H1 (cell line): ENCODE data around the gene ULK2.

ENCODE experiments used
- ATF2 ChIP-seq: IDR thresholded peaks from 2 replicates; pipeline ENCODE4 v1.6.1; 2012; ENCODE audit warnings: low read length, inconsistent platforms
- CTCF ChIP-seq, 3 experiments: IDR thresholded peaks; 1 replicate in 2 of 3; 2 replicates in 1 of 3; pipeline versions ENCODE4 v1.5.1 to v1.6.1; 2011; ENCODE audit warnings: low read length in 3 of 3, mild to moderate bottlenecking in 3 of 3, inconsistent platforms in 2 of 3, low read depth in 1 of 3, moderate library complexity in 1 of 3; ENCODE audit not compliant: insufficient read depth in 1 of 3; ENCODE audit errors: control extremely low read depth in 1 of 3
- HDAC2 ChIP-seq, 2 experiments: fragments of 300-600 bp in 1 of 2; sonication (generic) in 1 of 2; IDR thresholded peaks; 2 replicates each; pipeline ENCODE4 v1.6.1; 2011 to 2012; ENCODE audit warnings: low read depth in 2 of 2, low read length in 2 of 2, mild to moderate bottlenecking in 2 of 2, moderate library complexity in 2 of 2, borderline replicate concordance in 1 of 2, inconsistent platforms in 1 of 2
- POLR2A ChIP-seq, 2 experiments: IDR thresholded peaks; 1 replicate in 1 of 2; 2 replicates in 1 of 2; pipeline ENCODE4 v1.6.1; 2011; ENCODE audit warnings: low read depth in 2 of 2, low read length in 2 of 2, mild to moderate bottlenecking in 2 of 2; ENCODE audit errors: control extremely low read depth in 1 of 2

GRCh38 chr17:19762515-19762961 is 105.2 kb downstream of the ULK2 start:
- no peak for TF ChIP-seq POLR2A (IDR thresholded peaks at IDR 0.05; ENCODE audit: control extremely low read depth in 1 of 2, low read depth in 2 of 2, low read length in 2 of 2)
- no peak for TF ChIP-seq ATF2
- peak; percentile 89 to 94 (median 93) for TF ChIP-seq CTCF (IDR thresholded peaks at IDR 0.05; ENCODE audit: control extremely low read depth in 1 of 3, insufficient read depth in 1 of 3, low read depth in 1 of 3, low read length in 3 of 3)
- TF ChIP-seq HDAC2 (IDR thresholded peaks at IDR 0.05; ENCODE audit: borderline replicate concordance in 1 of 2, low read depth in 2 of 2, low read length in 2 of 2): no peak
